GM19023 (cell line): ENCODE measurements around the gene JHY.

ENCODE experiments used
- ATAC-seq: cut with Tn5 transposase; IDR thresholded peaks from one replicate; pipeline ENCODE4 v1.9.1; 2021; ENCODE audit warnings: mild to moderate bottlenecking, moderate library complexity; ENCODE audit not compliant: unreplicated experiment

JHY gene

GRCh38 chr11:122933416-122933815 lies 50.9 kb downstream of the JHY start:
- no peak for ATAC-seq

GRCh38 chr11:122937983-122938382 lies 55.4 kb downstream of the JHY start:
- no peak for ATAC-seq

- no peak for ATAC-seq
Measured at GRCh38 chr11:122938557-122938956, 56.0 kb downstream of the JHY start.

GRCh38 chr11:122951211-122951610 lies 68.7 kb downstream of the JHY start:
- no peak for ATAC-seq

GRCh38 chr11:122954455-122954854 lies 71.9 kb downstream of the JHY start:
- ATAC-seq: no peak

GRCh38 chr11:122963961-122964360 lies 81.4 kb downstream of the JHY start:
- ATAC-seq: no peak

- no peak for ATAC-seq
Measured at GRCh38 chr11:122976061-122976733, 93.6 kb downstream of the JHY start.

- no peak for ATAC-seq
Measured at GRCh38 chr11:122976734-122977469, 94.3 kb downstream of the JHY start.

GRCh38 chr11:122977470-122978298 lies 95.1 kb downstream of the JHY start:
- no peak for ATAC-seq

- no peak for ATAC-seq
Measured at GRCh38 chr11:122978299-122978620, 95.7 kb downstream of the JHY start.

- no peak for ATAC-seq
Measured at GRCh38 chr11:122979103-122979814, 96.7 kb downstream of the JHY start.

- no peak for ATAC-seq
Measured at GRCh38 chr11:122979815-122980595, 97.4 kb downstream of the JHY start.

- no peak for ATAC-seq
Measured at GRCh38 chr11:122981388-122982264, 99.1 kb downstream of the JHY start, which contains the start of gene BSX. TSS of gene BSX (minus strand) at chr11:122981834. CDS start at chr11:122981671, 163 bp downstream.

- ATAC-seq: no peak
Measured at GRCh38 chr11:122983438-122984185, 101.1 kb downstream of the JHY start.

- no peak for ATAC-seq
Measured at GRCh38 chr11:122984186-122985011, 101.8 kb downstream of the JHY start.

- ATAC-seq: no peak
Measured at GRCh38 chr11:122995526-122995925, 113.0 kb downstream of the JHY start.

- no peak for ATAC-seq
Measured at GRCh38 chr11:122998727-122999366, 116.3 kb downstream of the JHY start.
